GM21619 (cell line): ENCODE measurements around the gene FNTB.
A peak's percentile ranks its signal among the peaks of the same experiment; 100 is the strongest.

ENCODE experiments used
- ATAC-seq: cut with Tn5 transposase; IDR thresholded peaks from one replicate; pipeline ENCODE4 v1.9.1; 2021; ENCODE audit not compliant: unreplicated experiment

The FNTB gene

GRCh38 chr14:64974563-64974962 lies 12.1 kb upstream of the FNTB start:
- ATAC-seq: no peak

- ATAC-seq: no peak
Observed at GRCh38 chr14:64979336-64980074, 7.2 kb upstream of the FNTB start.

- no peak for ATAC-seq
Observed at GRCh38 chr14:64983439-64984310, 3.0 kb upstream of the FNTB start.

DNA sequence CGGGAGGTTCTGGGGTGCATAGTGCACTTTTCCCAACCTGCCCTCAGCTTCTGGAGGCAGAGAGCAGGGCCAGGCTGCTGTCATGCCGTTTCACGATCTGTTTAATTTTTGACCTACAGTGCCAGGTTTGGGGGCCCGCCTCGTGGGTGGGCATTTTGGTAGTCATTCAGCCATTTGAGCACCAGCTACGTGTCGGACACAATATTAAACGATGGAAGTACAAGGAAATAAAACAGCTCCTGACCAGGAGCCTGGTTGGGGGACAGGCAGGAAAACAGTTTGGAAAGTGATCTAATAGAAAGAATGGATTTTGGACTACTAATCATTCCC lies 708 bp downstream of the FNTB start:
- no peak for ATAC-seq

DNA sequence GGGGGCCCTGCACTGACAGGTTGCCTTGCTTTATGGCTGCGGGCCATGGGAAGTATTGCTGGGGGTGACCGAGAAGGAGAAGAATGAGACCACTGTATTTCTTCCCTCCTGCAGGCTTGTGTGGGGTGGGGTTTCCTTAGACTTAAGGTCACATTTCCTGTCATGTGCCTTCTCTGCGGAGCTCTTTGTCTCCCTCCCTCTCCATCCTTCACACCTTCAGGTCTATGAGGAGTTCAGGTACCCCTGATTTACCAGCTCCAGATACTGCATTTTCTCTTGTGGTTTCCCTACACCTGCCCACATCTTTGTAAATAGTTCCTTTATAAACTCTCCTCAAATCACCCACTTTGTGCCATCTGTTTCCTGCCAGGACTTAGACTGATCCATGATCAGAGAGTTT lies 3.6 kb downstream of the FNTB start:
- ATAC-seq: no peak

DNA sequence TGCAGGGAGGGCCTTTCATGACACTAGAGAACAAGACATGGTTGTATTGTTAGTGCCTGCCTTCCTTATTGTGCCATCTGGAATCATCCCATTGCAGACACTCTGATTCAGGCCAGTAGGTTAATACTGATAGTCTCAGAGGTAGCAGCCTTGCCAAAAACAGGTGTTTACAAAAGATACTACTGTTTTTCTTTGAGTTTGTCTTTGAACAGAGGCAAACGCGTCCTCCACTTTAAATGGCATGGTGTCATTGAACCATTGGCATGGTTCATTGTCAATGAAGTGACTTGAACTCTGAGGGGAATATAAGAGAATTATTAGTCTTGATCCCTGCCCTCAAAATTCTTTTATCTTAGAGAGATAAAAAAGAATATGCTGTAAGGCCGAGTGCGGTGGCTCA lies 4.2 kb downstream of the FNTB start:
- ATAC-seq: no peak

DNA sequence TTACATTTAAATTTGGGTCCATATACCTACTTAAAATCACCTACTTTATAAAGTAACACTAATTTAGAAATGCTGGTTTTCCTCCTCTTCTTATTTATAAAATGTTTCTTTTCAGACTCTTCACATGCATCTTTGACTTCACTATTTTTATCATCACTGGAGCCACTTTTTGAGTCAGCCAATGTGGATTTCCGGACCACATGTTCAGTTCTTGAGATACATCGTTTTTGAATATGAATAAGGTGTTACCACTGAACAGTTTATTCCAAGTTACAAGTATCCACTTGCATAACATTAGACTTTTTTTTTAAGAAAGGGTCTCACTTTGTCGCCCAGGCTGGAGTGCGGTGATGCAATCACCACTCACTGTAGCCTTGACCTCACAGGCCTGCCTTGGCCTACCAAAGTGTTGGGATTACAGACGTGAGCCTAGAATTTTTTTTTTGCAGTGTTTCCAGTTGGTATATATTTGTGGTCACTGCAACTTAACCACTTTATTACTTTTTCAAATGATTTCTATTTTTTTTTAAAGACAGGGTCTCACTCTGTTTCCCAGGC lies 5.7 kb downstream of the FNTB start:
- no peak for ATAC-seq

DNA sequence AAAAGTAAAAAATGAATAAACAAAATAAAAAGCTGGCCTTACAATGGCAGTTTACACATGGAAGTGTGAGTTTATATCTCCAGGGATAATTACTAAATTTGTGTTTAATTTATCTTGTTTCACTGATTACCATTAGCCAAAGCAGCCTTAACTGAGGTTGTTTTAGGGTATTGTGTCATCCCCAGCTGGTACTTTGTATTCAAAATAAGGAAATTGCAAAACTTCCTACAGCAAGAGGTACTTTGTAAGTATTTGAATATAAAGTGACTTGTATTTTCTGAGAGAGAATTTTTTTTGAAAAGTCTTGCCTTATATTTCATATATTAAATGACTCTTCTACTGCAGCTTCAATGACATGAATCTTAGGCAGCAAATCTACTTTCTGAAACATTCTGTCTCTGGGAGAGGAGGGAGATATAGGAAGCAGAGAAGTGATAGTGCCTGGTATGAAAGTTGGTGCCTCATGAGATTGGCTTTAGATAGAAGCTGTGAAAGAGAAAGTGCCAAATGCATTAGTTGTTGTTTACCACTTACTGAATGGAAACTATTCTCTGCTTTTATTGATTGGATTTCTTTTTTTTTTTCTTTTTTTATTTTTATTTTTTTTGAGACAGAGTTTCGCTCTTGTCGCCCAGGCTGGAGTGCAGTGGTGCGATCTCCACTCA lies 6.7 kb downstream of the FNTB start:
- no peak for ATAC-seq

- ATAC-seq: no peak
Observed at GRCh38 chr14:64994540-64994939, 7.8 kb downstream of the FNTB start.

DNA sequence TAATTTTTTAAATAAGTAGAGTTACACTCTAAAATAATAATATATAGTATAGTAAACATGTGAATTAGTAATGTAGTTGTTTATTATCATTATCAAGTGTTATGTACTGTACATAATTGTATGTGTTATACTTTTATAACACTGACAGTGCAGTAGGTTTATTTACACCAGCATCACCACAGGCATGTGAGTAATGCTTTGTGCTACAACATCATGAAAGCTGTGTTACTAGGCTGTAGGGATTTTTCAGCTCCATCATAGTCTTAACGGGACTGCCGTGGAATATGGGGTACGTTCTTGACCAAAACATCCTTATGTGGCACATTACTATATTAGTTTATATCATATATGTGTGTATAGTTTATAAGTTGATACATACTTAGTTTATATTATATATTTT lies 8.6 kb downstream of the FNTB start:
- no peak for ATAC-seq

GRCh38 chr14:64997108-64997794 lies 10.6 kb downstream of the FNTB start:
- ATAC-seq: no peak

- ATAC-seq: no peak
Observed at GRCh38 chr14:64998455-64998931, 11.8 kb downstream of the FNTB start.

GRCh38 chr14:65000898-65001591 lies 14.3 kb downstream of the FNTB start:
- no peak for ATAC-seq

GRCh38 chr14:65001723-65002122 lies 15.0 kb downstream of the FNTB start:
- ATAC-seq: no peak

- ATAC-seq: no peak
Observed at GRCh38 chr14:65002586-65003210, 16.0 kb downstream of the FNTB start.

DNA sequence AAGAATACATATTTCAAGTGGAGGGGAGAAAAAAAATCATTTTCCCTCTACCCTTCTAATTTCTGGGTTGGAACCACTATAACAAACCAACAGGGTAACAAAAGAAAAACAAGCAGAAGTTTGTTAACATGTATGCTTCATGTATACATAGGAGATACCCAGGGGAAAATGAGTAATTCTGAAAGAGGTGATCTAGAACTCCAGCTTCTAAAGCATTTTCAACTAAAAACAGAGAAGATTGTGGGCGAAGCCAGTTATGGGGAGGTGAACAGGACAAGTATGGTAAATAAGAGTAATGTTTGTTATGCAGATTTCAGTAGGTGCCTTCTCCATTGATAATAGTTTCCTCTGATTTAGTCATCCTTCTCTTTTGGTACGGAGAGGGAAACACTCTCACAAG lies 16.7 kb downstream of the FNTB start:
- ATAC-seq: peak; percentile 62

DNA sequence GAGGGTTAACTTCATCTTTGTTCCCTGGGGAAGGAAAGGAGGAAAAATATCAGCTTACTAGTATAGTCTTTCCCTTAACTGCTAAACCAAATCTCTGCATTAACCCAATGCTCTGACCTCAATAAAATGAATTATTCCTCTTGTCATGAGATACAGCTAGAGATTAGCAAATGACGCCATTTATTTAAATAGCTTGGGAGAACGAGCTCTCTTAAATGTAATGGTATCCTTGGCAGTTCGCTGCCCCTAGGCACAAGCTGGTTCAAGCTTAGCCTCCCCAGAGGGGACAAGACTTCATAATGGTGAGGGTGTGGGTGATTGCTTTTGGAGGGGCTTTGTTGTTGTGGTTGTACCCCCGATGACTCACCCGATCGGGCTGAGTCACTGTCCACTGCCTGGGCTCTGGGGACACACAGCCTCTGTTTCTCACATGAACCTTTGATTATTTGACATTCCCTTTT lies 19.6 kb downstream of the FNTB start:
- no peak for ATAC-seq

DNA sequence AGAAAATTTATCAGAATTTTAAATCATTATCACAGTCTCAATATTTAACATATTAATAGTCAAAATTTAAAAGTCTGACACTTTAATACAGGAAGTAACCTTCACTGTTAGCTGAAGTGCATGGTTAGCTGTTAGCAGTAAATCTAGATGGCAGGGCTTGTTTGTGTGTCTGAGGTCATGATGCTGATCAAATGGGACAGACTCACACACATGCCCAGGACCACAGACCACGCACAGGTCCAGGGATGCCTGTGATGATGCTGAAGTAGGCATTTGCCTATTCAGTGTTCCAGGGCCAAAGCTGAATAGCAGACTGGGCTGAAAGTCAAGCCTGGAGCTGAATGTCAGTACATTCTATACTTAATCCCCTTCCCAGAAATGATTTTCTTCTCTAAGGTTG lies 20.5 kb downstream of the FNTB start:
- ATAC-seq: no peak

- no peak for ATAC-seq
Observed at GRCh38 chr14:65010211-65010931, 23.7 kb downstream of the FNTB start.
